IMR-90 (cell line): ENCODE measurements around the gene DPEP1. TPM values are rescaled to one million over a fixed set of nuclear protein-coding genes. Genes with fewer than 3 reads are reported as not detected.

Experiments used
- NFE2L2 ChIP-seq: fragments of 150-350 bp; IDR thresholded peaks from 2 replicates; pipeline ENCODE4 v1.6.1; 2016; ENCODE audit warnings: low read depth, mild to moderate bottlenecking, low read length
- polyA plus RNA-seq, 3 experiments: library from polyadenylated mRNA; depleted of rRNA; stranded (reverse); fragments of >200 nt; gene quantifications; 2 replicates each; pipeline ENCODE4 v1.2.3, GENCODE V29; 2012; ENCODE audit warnings: low replicate concordance in 1 of 3
- total RNA-seq: library from RNA; depleted of rRNA; stranded (reverse); fragments of >200 nt; gene quantifications from 2 replicates; pipeline ENCODE4 v1.2.3, GENCODE V29; 2012
- TF ChIP-seq, protein P1 (sequence below): conservative IDR thresholded peaks from 2 replicates; pipeline ENCODE4 v1.5.1; 2012; ENCODE audit warnings: mild to moderate bottlenecking, low read depth, low read length, improper control_type of control experiment

Gene DPEP1
- total and polyA plus RNA-seq, 2 of the 4 experiments (the other 2 are of a cell fraction): not detected

DNA sequence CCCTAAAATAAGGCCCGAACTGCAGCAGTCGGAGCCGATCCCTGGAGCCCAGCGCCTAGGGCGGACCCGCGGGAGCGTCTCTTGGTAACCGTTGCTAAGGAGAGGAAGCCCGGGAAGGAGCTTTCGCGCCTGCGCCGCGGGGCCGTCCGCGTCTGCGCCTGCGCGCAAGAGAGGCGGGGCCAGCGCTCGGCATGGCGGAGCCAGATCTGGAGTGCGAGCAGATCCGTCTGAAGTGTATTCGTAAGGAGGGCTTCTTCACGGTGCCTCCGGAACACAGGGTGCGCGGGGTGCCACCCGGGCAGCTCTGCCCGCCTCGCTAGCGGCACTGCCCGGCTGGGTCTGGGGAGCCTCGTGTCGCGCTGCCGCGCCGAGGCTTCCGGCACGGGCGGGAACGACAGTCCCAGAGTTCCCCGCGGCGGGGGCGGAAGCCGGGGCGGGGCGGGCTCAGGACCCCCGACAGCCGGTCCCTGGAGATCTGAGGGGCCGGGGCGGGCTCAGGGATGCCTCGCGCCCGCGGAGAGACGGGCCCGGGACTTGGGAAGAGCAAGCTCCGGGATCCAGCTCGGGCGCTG, 73.2 kb downstream of the DPEP1 start, which contains the start of gene CDK10 (continued):
- TF ChIP-seq, protein P1, sequence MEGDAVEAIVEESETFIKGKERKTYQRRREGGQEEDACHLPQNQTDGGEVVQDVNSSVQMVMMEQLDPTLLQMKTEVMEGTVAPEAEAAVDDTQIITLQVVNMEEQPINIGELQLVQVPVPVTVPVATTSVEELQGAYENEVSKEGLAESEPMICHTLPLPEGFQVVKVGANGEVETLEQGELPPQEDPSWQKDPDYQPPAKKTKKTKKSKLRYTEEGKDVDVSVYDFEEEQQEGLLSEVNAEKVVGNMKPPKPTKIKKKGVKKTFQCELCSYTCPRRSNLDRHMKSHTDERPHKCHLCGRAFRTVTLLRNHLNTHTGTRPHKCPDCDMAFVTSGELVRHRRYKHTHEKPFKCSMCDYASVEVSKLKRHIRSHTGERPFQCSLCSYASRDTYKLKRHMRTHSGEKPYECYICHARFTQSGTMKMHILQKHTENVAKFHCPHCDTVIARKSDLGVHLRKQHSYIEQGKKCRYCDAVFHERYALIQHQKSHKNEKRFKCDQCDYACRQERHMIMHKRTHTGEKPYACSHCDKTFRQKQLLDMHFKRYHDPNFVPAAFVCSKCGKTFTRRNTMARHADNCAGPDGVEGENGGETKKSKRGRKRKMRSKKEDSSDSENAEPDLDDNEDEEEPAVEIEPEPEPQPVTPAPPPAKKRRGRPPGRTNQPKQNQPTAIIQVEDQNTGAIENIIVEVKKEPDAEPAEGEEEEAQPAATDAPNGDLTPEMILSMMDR: no peak
- no peak for TF ChIP-seq NFE2L2
